Mucosa of descending colon (tissue), 3 donors: Measurements from ENCODE around the gene HDAC6. TPM values are rescaled to one million over a fixed set of nuclear protein-coding genes. Genes with fewer than 3 reads are reported as not detected.

Experiments
- ATAC-seq: fragments of 200-7000 bp; cut with Tn5 transposase; one replicate; pipeline ENCODE4 v1.9.1; 2020; ENCODE audit warnings: mild to moderate bottlenecking, moderate library complexity
- DNase-seq, 3 donors: peaks; one replicate each; pipeline ENCODE4 v3.0.0-alpha.2; 2020
- H3K36me3 ChIP-seq: fragments of 200-600 bp; one replicate; pipeline ENCODE4 v1.8.0; 2021; ENCODE audit warnings: low read depth, mild to moderate bottlenecking
- H3K4me1 ChIP-seq: fragments of 200-600 bp; one replicate; pipeline ENCODE4 v1.8.0; 2021; ENCODE audit warnings: low read depth, mild to moderate bottlenecking
- H3K4me3 ChIP-seq: fragments of 200-600 bp; one replicate; pipeline ENCODE4 v1.8.0; 2021; ENCODE audit warnings: mild to moderate bottlenecking
- H3K9me3 ChIP-seq: fragments of 200-600 bp; one replicate; pipeline ENCODE4 v1.8.0; 2021; ENCODE audit warnings: mild to moderate bottlenecking
- CTCF ChIP-seq: fragments of 200-600 bp; IDR thresholded peaks from one replicate; pipeline ENCODE4 v1.8.0; 2022; ENCODE audit warnings: antibody characterized with exemption, mild to moderate bottlenecking
- intact Hi-C, 2 donors: fragments of 100-400 bp; cut with DNase I in 1 of 2; cut with micrococcal nuclease in 1 of 2; formaldehyde crosslinking; loops; one replicate each; pipeline versions ENCODE4 v1.11.0 to v1.11.1; 2022; cut with DNase I, micrococcal nuclease
- long read RNA-seq, 2 donors: library from polyadenylated mRNA; unstranded; transcript quantifications; one replicate each; pipeline ENCODE4 v2.0.0, GENCODE V29; 2019 to 2021
- total RNA-seq, 3 donors: library from RNA; stranded (reverse); fragmentation: NEBNext Ultra II Directional in 2 of 3; extraction: Animal tissue kit (Norgen Biotek cat#: 25700) in 2 of 3; gene quantifications; one replicate each; pipeline versions ENCODE4 v1.2.1 to v1.2.4, GENCODE V29; 2021 to 2023
- donor health status: DM: no; HTN: no; CAD: no; lungs with moderate emphysema.
- donor health status: DM: no; HTN: no; CAD: no.
- donor health status: DM: no; HTN: yes; CAD: no.

The HDAC6 gene
- total RNA-seq, result 100 to 1,000 TPM in 1 of 3 donors, 10 to 100 TPM in 2; 83.2 to 111 (median 99.6) TPM
- long read RNA-seq, donor 1, full-length matches to known transcripts, result 9 of 47 reads
- long read RNA-seq, donor 1, partial matches to known transcripts, result 13 of 47 reads
- long read RNA-seq, donor 1, other reads (novel, unspliced or antisense), result 25 of 47 reads
- long read RNA-seq, donor 2, full-length matches to known transcripts, result 1 of 11 reads
- long read RNA-seq, donor 2, partial matches to known transcripts, result 8 of 11 reads
- long read RNA-seq, donor 2, other reads (novel, unspliced or antisense), result 2 of 11 reads

GRCh38 chrX:48801280-48802088 is at the start of gene HDAC6:
TSS of gene HDAC6 (plus strand) at chrX:48802067. CDS start at chrX:48802693, 626 bp downstream.
- Histone ChIP-seq H3K4me1 (no peaks in the 10 kb centered on the region), H3K36me3 (peaks cover 3% of the 10 kb centered on the region), H3K9me3 (no peaks in the 10 kb centered on the region), H3K4me3 (peak within 1 kb of the TSS; percentile 26)
- ATAC-seq, result peak; percentile 90
- DNase-seq, result peak; percentile 94 to 98 (median 96)
- intact Hi-C loops, result no loop called here
- no peak for TF ChIP-seq CTCF

GRCh38 chrX:48752498-48752897 is 49.4 kb upstream of the HDAC6 start:
- Histone ChIP-seq H3K4me3 (no peak overlapping the region), H3K9me3 (no peaks in the 10 kb centered on the region), H3K4me1 (no peaks in the 10 kb centered on the region), H3K36me3 (no peaks in the 10 kb centered on the region)
- intact Hi-C loops, result no loop called here
- no peak for TF ChIP-seq CTCF
- ATAC-seq, result no peak
- no peak for DNase-seq

- TF ChIP-seq CTCF, result no peak
- ATAC-seq, result no peak
- intact Hi-C loops, result no loop called here
Observed at GRCh38 chrX:48753708-48754228, 48.1 kb upstream of the HDAC6 start.

GRCh38 chrX:48754238-48754637 is 47.6 kb upstream of the HDAC6 start:
- intact Hi-C loops, result no loop called here
- H3K4me3 ChIP-seq, result no peak overlapping the region
- TF ChIP-seq CTCF, result no peak
- H3K36me3 ChIP-seq, result no peaks in the 10 kb centered on the region
- H3K9me3 ChIP-seq, result no peaks in the 10 kb centered on the region
- DNase-seq (no peak), ATAC-seq (no peak)
- H3K4me1 ChIP-seq, result no peaks in the 10 kb centered on the region

More at GRCh38 chrX:48753708-48754228, 48.1 kb upstream of the HDAC6 start:
- DNase-seq, result no peak
- Histone ChIP-seq H3K4me3 (no peak overlapping the region), H3K36me3 (no peaks in the 10 kb centered on the region), H3K9me3 (no peaks in the 10 kb centered on the region), H3K4me1 (no peaks in the 10 kb centered on the region)

GRCh38 chrX:48761674-48762471 is 40.0 kb upstream of the HDAC6 start, which contains the start of gene GLOD5:
TSS of gene GLOD5 (plus strand) at chrX:48761747. CDS start at chrX:48761791, 44 bp downstream.
- intact Hi-C loops, result no loop called here
- no peaks in the 10 kb centered on the region for H3K4me1 ChIP-seq
- no peaks in the 10 kb centered on the region for H3K9me3 ChIP-seq
- TF ChIP-seq CTCF, result no peak
- peak; percentile 97 for ATAC-seq
- no peaks in the 10 kb centered on the region for H3K36me3 ChIP-seq
- DNase-seq, result peak; percentile 77 to 82 (median 82)
- no peak within 1 kb of the TSS for H3K4me3 ChIP-seq
